ENCODE measurements around the gene LIN7C.

- TF ChIP-seq, protein P1, sequence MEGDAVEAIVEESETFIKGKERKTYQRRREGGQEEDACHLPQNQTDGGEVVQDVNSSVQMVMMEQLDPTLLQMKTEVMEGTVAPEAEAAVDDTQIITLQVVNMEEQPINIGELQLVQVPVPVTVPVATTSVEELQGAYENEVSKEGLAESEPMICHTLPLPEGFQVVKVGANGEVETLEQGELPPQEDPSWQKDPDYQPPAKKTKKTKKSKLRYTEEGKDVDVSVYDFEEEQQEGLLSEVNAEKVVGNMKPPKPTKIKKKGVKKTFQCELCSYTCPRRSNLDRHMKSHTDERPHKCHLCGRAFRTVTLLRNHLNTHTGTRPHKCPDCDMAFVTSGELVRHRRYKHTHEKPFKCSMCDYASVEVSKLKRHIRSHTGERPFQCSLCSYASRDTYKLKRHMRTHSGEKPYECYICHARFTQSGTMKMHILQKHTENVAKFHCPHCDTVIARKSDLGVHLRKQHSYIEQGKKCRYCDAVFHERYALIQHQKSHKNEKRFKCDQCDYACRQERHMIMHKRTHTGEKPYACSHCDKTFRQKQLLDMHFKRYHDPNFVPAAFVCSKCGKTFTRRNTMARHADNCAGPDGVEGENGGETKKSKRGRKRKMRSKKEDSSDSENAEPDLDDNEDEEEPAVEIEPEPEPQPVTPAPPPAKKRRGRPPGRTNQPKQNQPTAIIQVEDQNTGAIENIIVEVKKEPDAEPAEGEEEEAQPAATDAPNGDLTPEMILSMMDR (IDR thresholded peaks at IDR 0.05; ENCODE audit: low read length) = no peak
- TF ChIP-seq EZH2 (optimal IDR thresholded peaks at IDR 0.05; ENCODE audit: low read depth, low read length) = no peak
Observed at GRCh38 chr11:27458182-27458581, 48.4 kb downstream of the LIN7C start.
